Spleen (tissue), 11 donors: ENCODE measurements around the gene ATP2B2. TPM values are rescaled to one million over a fixed set of nuclear protein-coding genes. Genes with fewer than 3 reads are reported as not detected.

Experiments used
- DNase-seq: peaks from one replicate; pipeline ENCODE4 v3.0.0-alpha.2; 2020
- H3K27ac ChIP-seq, 8 donors: fragments of 200-600 bp; sonication (generic) in 7 of 8; 1 replicate in 4 of 8; 2 replicates in 4 of 8; pipeline versions ENCODE4 v1.5.0 to v1.8.0; 2016 to 2021; ENCODE audit warnings: inconsistent platforms in 4 of 8, mild to moderate bottlenecking in 4 of 8, moderate library complexity in 1 of 8
- H3K27me3 ChIP-seq, 7 donors: fragments of 200-600 bp; sonication (generic) in 6 of 7; replicated peaks in 1 of 7; 1 replicate in 4 of 7; 2 replicates in 3 of 7; pipeline versions ENCODE4 v1.5.0 to v1.8.0; 2016 to 2021; ENCODE audit warnings: inconsistent platforms in 3 of 7, mild to moderate bottlenecking in 1 of 7
- H3K36me3 ChIP-seq, 6 donors: fragments of 200-600 bp; sonication (generic) in 5 of 6; 1 replicate in 4 of 6; 2 replicates in 2 of 6; pipeline versions ENCODE4 v1.5.0 to v1.8.0; 2016 to 2021; ENCODE audit warnings: inconsistent platforms in 2 of 6
- H3K4me1 ChIP-seq, 6 donors: fragments of 200-600 bp; sonication (generic) in 5 of 6; 1 replicate in 3 of 6; 2 replicates in 3 of 6; pipeline versions ENCODE4 v1.5.0 to v1.8.0; 2016 to 2021; ENCODE audit warnings: inconsistent platforms in 3 of 6
- H3K4me3 ChIP-seq, 8 donors: fragments of 200-600 bp; sonication (generic) in 7 of 8; 1 replicate in 4 of 8; 2 replicates in 4 of 8; pipeline versions ENCODE4 v1.5.0 to v1.8.0; 2016 to 2021; ENCODE audit warnings: inconsistent platforms in 4 of 8, mild to moderate bottlenecking in 4 of 8, moderate library complexity in 2 of 8
- H3K9me3 ChIP-seq, 8 donors: fragments of 200-600 bp; sonication (generic) in 7 of 8; 1 replicate in 4 of 8; 2 replicates in 4 of 8; pipeline versions ENCODE4 v1.5.0 to v1.8.0; 2016 to 2021; ENCODE audit warnings: inconsistent platforms in 4 of 8
- CTCF ChIP-seq, 11 experiments: fragments of 200-600 bp in 7 of 11; fragments of 450-650 bp in 4 of 11; sonication (generic) in 4 of 11; IDR thresholded peaks in 8 of 11; conservative IDR thresholded peaks in 3 of 11; 1 replicate in 7 of 11; 2 replicates in 4 of 11; pipeline versions ENCODE4 v1.4.0 to v1.8.0; 2016 to 2021; ENCODE audit warnings: antibody characterized with exemption in 11 of 11, inconsistent platforms in 4 of 11, mild to moderate bottlenecking in 1 of 11
- POLR2A ChIP-seq, 3 donors: fragments of 450-650 bp; IDR thresholded peaks; one replicate each; pipeline ENCODE4 v1.5.1; 2017; ENCODE audit warnings: antibody characterized with exemption in 3 of 3, mild to moderate bottlenecking in 1 of 3
- POLR2AphosphoS5 ChIP-seq, 3 donors: sonication (generic); formaldehyde crosslinking; IDR thresholded peaks; one replicate each; pipeline ENCODE4 v1.5.1; 2017; ENCODE audit warnings: antibody characterized with exemption in 3 of 3
- WGBS, 5 donors: extraction: QIAGEN DNeasy Blood & Tissue Kit in 3 of 5; methylation state at CpG; one replicate each; pipeline versions ENCODE4 v1.1.5 to v1.1.7; 2013 to 2018; 5-methylcytosine and 5-hydroxymethylcytosine counted together
- intact Hi-C: fragments of 100-400 bp; cut with DNase I; formaldehyde crosslinking; loops from one replicate; pipeline ENCODE4 v1.15.0; 2023; ENCODE audit warnings: low total_unique reads
- polyA plus RNA-seq, 3 donors: library from polyadenylated mRNA; stranded (reverse); fragments of 200-250 nt; gene quantifications; one replicate each; pipeline ENCODE4 v1.2.1, GENCODE V29; 2013
- total RNA-seq, 7 donors: library from RNA; depleted of rRNA in 3 of 7; stranded (reverse); fragments of >200 nt in 3 of 7; fragmentation: NEBNext Ultra II Directional in 4 of 7; extraction: Animal tissue kit (Norgen Biotek cat#: 25700) in 4 of 7; gene quantifications; one replicate each; pipeline versions ENCODE4 v1.1.0 to v1.2.1, GENCODE V29; 2016 to 2021
- donor health status: healthy with polysubstance abuse.
- donor health status: DM: no; HTN: no; CAD: no; lungs with moderate emphysema.
- donor health status: DM: no; HTN: no; CAD: no.
- donor health status: Bipolar disorder and iron deficiency.
- donor health status: healthy.
- donor health status: DM: no; HTN: no; CAD: no.
- donor health status: DM: yes; HTN: yes; CAD: no.

ATP2B2 gene
- total and polyA plus RNA-seq, 10 donors, result 0.02 to 1.5 (median 0.24) TPM; not detected in 2

- WGBS, 5 donors, result 78 to 87% (median 82%) methylated on average over 9 of the region's 9 CpGs
- Histone ChIP-seq H3K27me3 (no peaks in the 10 kb centered on the region), H3K9me3 (peaks cover 0 to 35% (median 34%) of the 10 kb centered on the region in 8 donors), H3K4me1 (peaks cover 15 to 50% (median 33%) of the 10 kb centered on the region in 6 donors), H3K36me3 (no peaks in the 10 kb centered on the region), H3K27ac (peak overlapping the region in 5 of 8 donors; percentile 55 to 88 (median 81)), H3K4me3 (no peak overlapping the region)
- DNase-seq, result peak; percentile 75
- TF ChIP-seq POLR2AphosphoS5 (IDR thresholded peaks at IDR 0.05) (no peak), POLR2A (IDR thresholded peaks at IDR 0.05) (no peak), CTCF (IDR thresholded peaks at IDR 0.05 in 8 of 11, conservative IDR thresholded peaks at IDR 0.05 in 3 of 11) (no peak)
- intact Hi-C loops, result no loop called here
Measured at GRCh38 chr3:10391391-10391790, 114.0 kb downstream of the ATP2B2 start.

DNA sequence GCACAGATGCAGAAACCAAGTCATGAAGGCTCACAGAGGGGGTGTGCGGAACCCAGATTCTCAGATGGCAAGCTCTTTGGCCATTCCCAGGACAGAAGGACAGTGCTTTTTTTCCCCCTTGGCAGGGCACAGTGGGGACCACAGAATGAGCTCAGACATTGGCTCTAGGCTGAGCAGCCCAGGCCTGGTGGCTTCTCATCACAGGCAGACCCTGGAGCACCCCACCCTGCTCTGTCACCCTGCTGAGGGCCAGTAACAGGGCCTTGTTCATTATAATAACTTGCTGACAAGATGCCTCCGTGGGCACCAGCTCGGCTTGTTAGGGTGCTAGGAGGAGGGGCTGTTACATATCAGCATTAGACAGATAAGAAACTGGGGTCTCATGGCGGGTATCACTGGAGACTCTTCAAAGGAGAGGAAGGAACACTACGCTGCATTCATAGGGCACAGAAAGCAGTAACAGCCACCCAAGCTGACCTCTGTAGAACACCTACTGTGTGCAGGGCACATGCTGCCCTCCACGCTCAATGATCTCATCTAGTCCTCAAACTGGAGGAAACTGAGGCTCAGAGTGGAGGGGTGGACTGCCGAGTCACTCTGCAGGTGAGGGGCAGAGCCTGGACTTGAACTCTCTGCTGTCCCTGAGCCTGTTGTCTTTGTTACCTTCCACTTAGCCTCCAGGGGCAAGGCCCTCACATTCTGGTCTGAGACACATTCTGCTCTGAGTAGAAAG is 114.6 kb downstream of the ATP2B2 start:
- Histone ChIP-seq H3K4me3 (no peak overlapping the region), H3K4me1 (peaks cover 9 to 44% (median 28%) of the 10 kb centered on the region in 6 donors), H3K27ac (peak overlapping the region in 7 of 8 donors; percentile 14 to 88 (median 73)), H3K36me3 (no peaks in the 10 kb centered on the region), H3K9me3 (peaks cover 0 to 41% (median 35%) of the 10 kb centered on the region in 8 donors), H3K27me3 (no peaks in the 10 kb centered on the region)
- DNase-seq, result peak; percentile 69
- WGBS, 5 donors, result 75 to 88% (median 83%) methylated on average over 7 of the region's 7 CpGs
- intact Hi-C loops, result no loop called here
- no peak for TF ChIP-seq POLR2AphosphoS5 (IDR thresholded peaks at IDR 0.05)
- no peak for TF ChIP-seq CTCF (IDR thresholded peaks at IDR 0.05 in 8 of 11, conservative IDR thresholded peaks at IDR 0.05 in 3 of 11)
- TF ChIP-seq POLR2A (IDR thresholded peaks at IDR 0.05), result no peak

DNA sequence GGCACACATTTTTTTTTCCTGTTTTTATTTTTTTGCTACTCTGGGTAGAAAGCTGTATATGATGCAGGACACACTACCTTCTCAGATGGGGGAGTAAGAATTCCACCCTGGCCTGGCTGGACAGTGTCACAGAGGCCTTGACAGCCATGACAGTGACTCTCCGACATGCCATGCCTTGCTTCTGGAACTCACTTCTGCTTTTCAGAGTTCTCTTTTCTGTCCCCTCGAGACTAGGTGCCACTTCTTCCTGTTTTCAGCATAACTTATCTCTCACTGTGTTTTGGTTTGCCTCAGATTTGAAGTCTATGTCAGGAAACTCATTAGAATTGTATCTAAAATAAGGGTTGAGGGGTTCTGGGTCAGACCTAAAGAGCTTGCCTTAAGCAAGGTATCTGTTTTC is 115.4 kb downstream of the ATP2B2 start:
- no peaks in the 10 kb centered on the region for H3K36me3 ChIP-seq
- no peak overlapping the region for H3K4me3 ChIP-seq
- whole genome bisulfite sequencing, 5 donors, result 15 to 42% (median 19%) methylated on average over 2 of the region's 2 CpGs
- TF ChIP-seq CTCF (IDR thresholded peaks at IDR 0.05 in 8 of 11, conservative IDR thresholded peaks at IDR 0.05 in 3 of 11) (no peak), POLR2AphosphoS5 (IDR thresholded peaks at IDR 0.05) (no peak), POLR2A (IDR thresholded peaks at IDR 0.05) (no peak)
- peaks cover under 1 to 36% (median 20%) of the 10 kb centered on the region in 6 donors for H3K4me1 ChIP-seq
- peak; percentile 58 for DNase-seq
- peak overlapping the region in 6 of 8 donors; percentile 45 to 88 (median 77) for H3K27ac ChIP-seq
- H3K9me3 ChIP-seq, result peaks cover 0 to 42% (median 35%) of the 10 kb centered on the region in 8 donors
- H3K27me3 ChIP-seq, result no peaks in the 10 kb centered on the region
- intact Hi-C loops, result no loop called here

- peaks cover 0 to 31% (median 16%) of the 10 kb centered on the region in 6 donors for H3K4me1 ChIP-seq
- H3K27me3 ChIP-seq, result no peaks in the 10 kb centered on the region
- no peak overlapping the region for H3K4me3 ChIP-seq
- no peaks in the 10 kb centered on the region for H3K36me3 ChIP-seq
- DNase-seq, result no peak
- no peak for TF ChIP-seq CTCF (IDR thresholded peaks at IDR 0.05 in 8 of 11, conservative IDR thresholded peaks at IDR 0.05 in 3 of 11)
- TF ChIP-seq POLR2A (IDR thresholded peaks at IDR 0.05), result no peak
- TF ChIP-seq POLR2AphosphoS5 (IDR thresholded peaks at IDR 0.05), result no peak
- intact Hi-C loops, result no loop called here
- H3K27ac ChIP-seq, result peak overlapping the region in 5 of 8 donors; percentile 55 to 88 (median 81)
- 38 to 54% (median 48%) methylated on average over 1 of the region's 1 CpG for WGBS, 5 donors
- H3K9me3 ChIP-seq, result peaks cover 0 to 42% (median 35%) of the 10 kb centered on the region in 8 donors
Measured at GRCh38 chr3:10389339-10389738, 116.0 kb downstream of the ATP2B2 start.
